Fibroblast of skin of right biceps (primary cell): ENCODE results near the gene NHERF1.
A peak's percentile ranks its signal among the peaks of the same experiment; 100 is the strongest.

ENCODE experiments used
- DNase-seq: peaks from one replicate; pipeline ENCODE4 v3.0.0-alpha.2; 2013

NHERF1 gene

GRCh38 chr17:74769856-74770497 is 21.5 kb downstream of the NHERF1 start:
- DNase-seq: no peak

DNA sequence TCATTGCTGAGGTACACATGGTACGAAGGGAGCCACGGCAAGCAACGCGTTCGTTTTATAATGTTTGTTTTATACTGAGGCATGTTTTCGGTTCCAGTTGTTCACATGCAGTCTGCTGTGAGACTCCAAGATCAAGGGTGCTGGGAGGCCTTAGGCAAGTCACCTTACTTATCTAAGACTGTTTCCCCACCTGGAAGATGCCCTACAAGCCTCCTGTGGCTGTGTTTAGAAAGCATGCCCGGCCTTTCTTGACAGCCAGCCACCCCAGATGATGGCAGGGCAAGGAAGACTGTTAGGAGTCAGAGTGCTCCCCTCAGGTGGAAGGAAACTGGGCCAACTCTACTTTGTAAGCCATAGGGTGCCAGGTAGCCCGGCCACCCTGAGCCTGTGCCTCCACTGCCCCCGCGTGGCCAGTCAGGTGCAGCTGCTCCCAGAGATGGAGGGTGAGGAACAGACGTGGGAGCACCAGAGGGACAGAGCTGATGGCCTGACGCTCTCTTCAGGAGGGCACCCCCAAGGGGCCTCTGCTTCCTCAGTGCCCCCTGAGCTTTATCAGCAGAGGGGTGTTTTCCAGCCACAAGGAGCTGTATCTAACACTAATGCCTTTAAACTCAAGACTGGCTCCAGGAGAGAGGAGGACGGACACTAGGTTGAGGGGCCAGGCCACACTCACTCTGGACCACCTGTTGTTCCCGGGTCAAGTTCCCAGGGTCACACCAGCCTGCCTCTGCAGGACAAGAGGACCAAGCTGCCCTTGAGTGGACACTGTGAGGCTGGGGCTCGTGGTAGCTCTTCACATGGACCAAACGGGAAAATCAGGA is 22.3 kb downstream of the NHERF1 start:
- DNase-seq: no peak

DNA sequence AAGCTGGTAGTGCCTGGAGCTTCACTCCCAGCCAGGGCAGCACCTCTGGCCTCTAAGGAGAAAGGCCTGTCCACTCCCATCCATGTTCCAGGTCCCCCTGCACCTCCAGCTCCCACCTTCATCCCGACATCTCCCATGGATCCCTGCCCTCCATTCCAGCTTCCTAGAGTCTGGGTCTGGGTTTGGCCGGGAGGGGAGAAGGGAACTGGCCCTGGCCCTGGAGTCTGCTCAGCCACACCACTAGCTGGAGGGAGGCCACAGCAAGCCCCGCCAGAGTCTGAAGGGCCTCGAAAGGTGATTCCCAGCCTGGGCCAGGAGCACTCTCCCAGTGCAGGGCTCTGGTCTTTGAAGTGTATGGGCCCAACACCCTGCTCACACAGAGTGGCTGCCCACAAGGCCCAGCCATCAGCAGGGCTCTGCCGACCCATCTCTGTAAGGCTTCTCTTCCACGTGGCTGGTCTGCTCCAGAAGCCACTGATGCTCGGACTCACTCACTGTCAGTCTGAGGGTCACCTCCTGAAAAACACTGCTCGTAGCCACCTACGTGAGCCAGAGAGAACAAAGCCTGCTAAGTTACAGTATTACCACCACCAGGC is 23.0 kb downstream of the NHERF1 start:
- DNase-seq: no peak

DNA sequence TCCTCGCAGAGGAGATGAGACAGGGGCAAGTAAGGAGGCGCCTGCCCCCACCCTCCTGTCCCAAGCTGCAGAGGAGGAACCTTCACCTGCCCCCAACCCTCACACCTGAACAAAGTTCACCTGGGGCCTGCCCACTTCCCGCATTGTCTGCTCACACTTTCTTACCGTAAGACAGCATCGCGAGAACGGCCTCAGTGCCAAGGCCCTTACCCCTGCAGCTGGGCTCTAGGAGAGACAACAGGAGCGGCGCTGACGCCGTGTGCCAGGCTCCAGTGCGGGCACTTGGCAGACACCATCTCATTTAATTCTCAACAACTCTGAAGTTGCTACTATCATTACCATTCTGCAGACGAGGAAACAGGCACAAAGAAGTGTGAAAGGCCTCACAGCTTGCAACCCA is 23.6 kb downstream of the NHERF1 start:
- DNase-seq: no peak

DNA sequence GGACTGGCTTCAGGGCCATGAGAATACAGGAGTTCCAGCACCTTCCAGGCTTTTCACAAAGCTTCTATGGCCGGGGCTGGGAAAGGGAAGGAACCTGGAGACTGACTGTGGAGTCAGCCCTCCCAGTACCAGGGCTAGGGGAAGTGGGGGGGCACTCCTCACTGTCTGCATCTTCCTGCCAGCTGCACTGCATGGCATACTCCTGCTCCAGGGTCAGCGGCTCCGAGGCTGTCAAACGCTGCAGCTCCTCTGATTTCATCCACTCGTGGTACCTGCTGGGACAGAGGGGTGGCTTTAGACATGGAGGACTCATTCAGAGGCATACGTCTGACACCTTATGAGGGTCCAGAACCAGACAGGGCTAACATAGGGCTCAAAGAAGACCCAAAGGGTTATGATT is 25.0 kb downstream of the NHERF1 start:
- DNase-seq: no peak

DNA sequence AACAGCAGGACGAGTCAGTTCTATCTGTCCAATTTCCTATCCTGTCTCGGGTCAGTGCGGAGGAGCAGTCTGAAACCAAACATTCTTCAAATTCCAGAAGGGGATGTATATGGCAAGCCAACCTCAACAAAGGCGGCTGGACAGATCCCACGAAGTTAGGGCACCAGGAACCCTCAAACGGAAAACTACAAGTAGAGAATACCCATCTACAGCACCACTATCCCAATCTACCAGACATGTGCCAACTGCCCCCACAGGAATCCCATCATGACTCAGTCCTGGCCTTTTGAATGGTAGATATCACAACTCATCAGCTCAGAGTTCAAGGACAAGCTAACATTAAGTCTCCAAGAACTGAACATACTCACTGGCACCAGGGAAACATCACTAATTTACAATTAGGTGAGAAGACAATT is 25.5 kb downstream of the NHERF1 start:
- peak; percentile 50 for DNase-seq

GRCh38 chr17:74775409-74776043 is 27.1 kb downstream of the NHERF1 start:
- no peak for DNase-seq

GRCh38 chr17:74776044-74776962 is 27.9 kb downstream of the NHERF1 start, which contains the start of gene NAT9:
NAT9 (minus strand) TSS chr17:74776345; CDS start chr17:74775698, 647 bp downstream.
- DNase-seq: peak; percentile 94

DNA sequence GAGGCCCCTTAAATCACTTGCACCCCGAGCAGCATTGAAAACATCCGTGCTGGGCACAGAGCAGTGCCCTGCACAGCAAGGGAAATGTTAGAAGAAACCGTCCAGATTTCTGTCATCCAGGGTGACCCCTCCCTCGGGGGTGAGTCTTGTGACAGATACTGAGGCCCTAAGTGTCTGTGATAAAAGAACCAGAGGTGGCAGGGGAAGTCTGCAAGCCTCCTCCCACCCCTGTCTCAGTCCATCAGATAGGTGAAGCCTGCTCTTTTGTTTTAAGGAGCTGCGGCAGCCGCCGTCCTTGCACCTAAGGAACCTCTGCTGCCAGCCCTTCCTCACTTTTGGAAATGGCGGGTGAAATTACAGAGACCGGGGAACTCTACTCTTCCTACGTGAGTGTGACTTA is 28.6 kb downstream of the NHERF1 start:
- DNase-seq: no peak

- DNase-seq: no peak
These were observed 29.6 kb downstream of the NHERF1 start for GRCh38 chr17:74777901-74778515.

- DNase-seq: no peak
These were observed 30.5 kb downstream of the NHERF1 start for GRCh38 chr17:74778960-74779359.

- no peak for DNase-seq
These were observed 31.1 kb downstream of the NHERF1 start for GRCh38 chr17:74779501-74779900.

- no peak for DNase-seq
These were observed 31.5 kb downstream of the NHERF1 start for GRCh38 chr17:74779948-74780400.

DNA sequence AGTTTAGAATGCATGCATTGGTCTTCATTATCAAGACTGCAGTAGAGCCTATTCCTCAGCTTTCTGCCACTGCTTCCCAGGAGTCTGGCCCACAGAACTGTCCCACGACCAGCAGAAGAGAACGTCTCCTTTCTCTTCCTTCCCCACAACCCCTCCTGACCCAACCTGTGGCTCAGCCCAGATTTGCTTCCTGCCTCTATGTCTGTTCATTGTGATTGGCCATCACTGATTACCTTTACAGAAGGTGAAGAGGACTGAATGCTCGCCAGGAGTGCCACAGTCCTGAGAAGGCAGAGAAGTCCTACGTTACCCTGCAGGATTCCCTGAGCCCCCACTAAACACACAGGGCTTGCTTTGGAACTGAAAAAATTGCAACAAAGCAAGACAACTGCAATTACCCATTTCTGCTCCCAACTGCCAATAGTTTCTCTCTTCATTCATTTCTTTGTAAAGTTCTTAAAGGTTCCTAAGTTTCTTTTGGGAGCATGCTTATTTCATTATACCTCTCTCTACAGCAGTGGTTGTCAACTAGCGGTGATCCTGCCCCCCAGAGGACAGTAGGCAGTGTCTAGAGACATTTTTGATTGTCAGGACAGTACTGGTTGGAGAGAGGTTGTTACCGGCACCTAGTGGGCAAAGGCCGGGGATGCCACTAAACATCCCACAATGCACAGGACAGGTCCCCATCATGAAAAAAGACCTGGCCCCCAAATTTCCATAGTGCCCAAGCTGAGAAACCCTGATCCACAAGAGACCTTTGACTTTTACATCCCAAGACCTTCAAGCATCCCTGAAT is 32.2 kb downstream of the NHERF1 start:
- DNase-seq: no peak

DNA sequence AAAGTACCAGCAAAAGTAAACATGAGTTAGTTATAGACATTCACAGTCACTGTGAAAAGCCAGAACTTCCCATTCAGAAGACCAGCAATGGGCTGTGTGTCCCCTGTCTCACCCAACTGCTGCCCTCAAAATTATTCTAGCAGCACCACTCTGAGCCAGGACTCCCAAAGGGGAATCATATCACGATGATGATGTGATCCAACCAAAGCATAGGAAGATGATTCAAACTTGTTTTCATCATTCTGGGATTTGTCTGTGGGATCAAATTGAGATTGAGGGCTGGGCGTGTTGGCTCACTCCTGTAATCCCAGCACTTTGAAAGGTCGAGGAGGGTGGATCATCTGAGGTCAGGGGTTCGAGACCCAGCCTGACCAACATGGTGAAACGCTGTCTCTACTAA is 34.1 kb downstream of the NHERF1 start:
- no peak for DNase-seq

DNA sequence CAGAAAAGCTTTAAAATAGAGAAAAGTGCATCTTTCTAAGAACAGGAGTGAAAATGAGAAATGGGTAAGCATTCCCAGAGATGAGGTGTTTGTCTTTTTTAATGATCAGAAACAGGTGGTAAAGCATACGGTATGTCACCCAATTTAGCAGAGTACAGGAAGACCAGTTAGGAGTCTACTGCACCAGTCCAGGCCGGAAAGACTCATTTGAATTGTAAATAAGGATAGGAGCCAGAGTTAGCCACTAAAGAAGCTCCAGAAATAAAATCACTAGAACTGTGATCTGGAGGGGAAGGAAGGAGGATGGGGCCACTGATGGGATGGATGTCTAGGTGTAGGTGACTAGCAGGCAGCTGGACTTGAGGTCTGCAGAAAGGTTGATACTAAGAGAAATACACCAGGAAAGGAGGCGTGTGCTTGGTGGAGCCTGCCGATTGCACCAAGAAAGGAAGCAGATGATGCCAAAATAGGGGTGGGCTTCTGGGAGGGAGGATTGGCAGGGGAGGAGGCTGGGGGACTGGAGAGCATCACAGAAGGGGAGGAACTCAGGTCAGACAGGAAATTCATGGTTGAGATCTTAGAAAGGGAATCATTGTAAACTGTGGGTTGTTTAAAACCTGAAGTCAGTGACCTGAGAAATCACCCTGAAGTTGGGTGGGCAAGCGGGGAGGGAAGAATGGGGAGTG is 35.8 kb downstream of the NHERF1 start:
- no peak for DNase-seq

DNA sequence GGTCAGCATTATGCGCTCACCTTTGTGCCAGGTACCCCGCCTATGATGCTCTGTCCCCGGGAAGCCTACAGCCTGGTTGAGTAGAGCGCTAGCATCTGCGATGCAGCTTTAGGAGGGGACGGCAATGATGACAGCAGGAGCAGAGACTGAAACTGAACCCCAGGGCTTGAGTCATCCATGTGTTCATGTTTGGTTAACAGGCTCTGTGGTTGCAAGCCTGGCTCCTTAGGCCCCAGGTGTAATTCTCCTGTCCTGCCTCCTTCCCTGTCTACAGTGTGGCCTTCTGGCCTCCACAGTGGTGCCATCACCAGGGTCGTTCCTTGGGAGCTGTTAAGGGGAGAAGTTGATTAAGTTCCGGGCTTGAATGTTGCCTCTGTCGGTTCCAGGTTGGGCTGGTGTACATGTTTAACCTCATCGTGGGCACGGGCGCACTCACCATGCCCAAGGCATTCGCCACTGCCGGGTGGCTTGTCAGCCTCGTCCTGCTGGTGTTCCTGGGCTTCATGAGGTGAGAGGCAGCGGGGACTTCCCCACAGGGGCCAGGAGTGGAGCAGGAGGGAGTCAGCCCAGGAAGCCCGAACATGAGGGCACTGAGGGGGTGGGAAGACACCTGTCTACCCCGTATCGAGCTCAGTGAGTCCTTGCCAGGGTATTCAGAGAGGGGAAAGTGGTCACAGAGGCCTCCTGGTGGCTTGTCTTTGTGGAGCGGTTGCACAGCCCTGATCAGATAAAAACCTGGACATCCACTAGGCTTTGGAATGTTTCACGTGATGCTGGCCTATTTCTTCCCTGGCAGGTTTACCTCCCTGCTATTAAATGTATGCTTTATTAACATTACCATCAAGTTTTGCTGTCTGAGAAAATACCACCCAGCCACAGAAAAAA is 36.9 kb downstream of the NHERF1 start:
- no peak for DNase-seq

- no peak for DNase-seq
These were observed 37.5 kb downstream of the NHERF1 start for GRCh38 chr17:74785981-74786360.

- no peak for DNase-seq
These were observed 38.1 kb downstream of the NHERF1 start for GRCh38 chr17:74786431-74787055.
